KMS-11 (cell line): Measurements from ENCODE around the gene D2HGDH.

Experiments used
- H2AFZ ChIP-seq: fragments of 200-600 bp; sonication (generic); 2 replicates; pipeline ENCODE4 v1.6.1; 2016; ENCODE audit warnings: antibody characterized with exemption, mixed run types, low read depth
- H3K27ac ChIP-seq: fragments of 200-600 bp; sonication (generic); 2 replicates; pipeline ENCODE4 v1.6.1; 2016; ENCODE audit warnings: mild to moderate bottlenecking, mixed run types
- H3K27me3 ChIP-seq: fragments of 200-600 bp; sonication (generic); 2 replicates; pipeline ENCODE4 v1.6.1; 2017; ENCODE audit warnings: mild to moderate bottlenecking, low read depth, mixed run types, moderate library complexity; ENCODE audit not compliant: insufficient read depth
- H3K36me3 ChIP-seq: fragments of 200-600 bp; sonication (generic); 2 replicates; pipeline ENCODE4 v1.6.1; 2017; ENCODE audit warnings: mild to moderate bottlenecking, mixed run types; ENCODE audit not compliant: insufficient read depth
- H3K4me1 ChIP-seq: fragments of 200-600 bp; sonication (generic); 2 replicates; pipeline ENCODE4 v1.6.1; 2016; ENCODE audit warnings: mild to moderate bottlenecking, low read depth, mixed run types; ENCODE audit not compliant: poor library complexity, severe bottlenecking
- H3K4me2 ChIP-seq: fragments of 200-600 bp; sonication (generic); 2 replicates; pipeline ENCODE4 v1.7.0; 2016; ENCODE audit warnings: mild to moderate bottlenecking, mixed run types
- H3K4me3 ChIP-seq: fragments of 200-600 bp; sonication (generic); IDR thresholded peaks from 2 replicates; pipeline ENCODE4 v1.6.1; 2017; ENCODE audit warnings: low read depth, low read length, mixed read lengths; ENCODE audit not compliant: insufficient read depth
- H3K79me2 ChIP-seq: fragments of 200-600 bp; sonication (generic); 2 replicates; pipeline ENCODE4 v1.6.1; 2016; ENCODE audit warnings: low read depth, mixed run types; ENCODE audit not compliant: insufficient read depth
- H3K9ac ChIP-seq: fragments of 200-600 bp; sonication (generic); 2 replicates; pipeline ENCODE4 v1.6.1; 2016; ENCODE audit warnings: mild to moderate bottlenecking, mixed run types
- H4K20me1 ChIP-seq: fragments of 200-600 bp; sonication (generic); 2 replicates; pipeline ENCODE4 v1.6.1; 2016; ENCODE audit warnings: mild to moderate bottlenecking, mixed run types; ENCODE audit not compliant: insufficient read depth
- TF ChIP-seq, protein P1 (sequence below): fragments of 200-600 bp; sonication (generic); conservative IDR thresholded peaks from 2 replicates; pipeline ENCODE4 v1.6.1; 2017; ENCODE audit warnings: low read depth, mild to moderate bottlenecking, antibody characterized with exemption, low read length, moderate library complexity, mixed read lengths

The D2HGDH gene

DNA sequence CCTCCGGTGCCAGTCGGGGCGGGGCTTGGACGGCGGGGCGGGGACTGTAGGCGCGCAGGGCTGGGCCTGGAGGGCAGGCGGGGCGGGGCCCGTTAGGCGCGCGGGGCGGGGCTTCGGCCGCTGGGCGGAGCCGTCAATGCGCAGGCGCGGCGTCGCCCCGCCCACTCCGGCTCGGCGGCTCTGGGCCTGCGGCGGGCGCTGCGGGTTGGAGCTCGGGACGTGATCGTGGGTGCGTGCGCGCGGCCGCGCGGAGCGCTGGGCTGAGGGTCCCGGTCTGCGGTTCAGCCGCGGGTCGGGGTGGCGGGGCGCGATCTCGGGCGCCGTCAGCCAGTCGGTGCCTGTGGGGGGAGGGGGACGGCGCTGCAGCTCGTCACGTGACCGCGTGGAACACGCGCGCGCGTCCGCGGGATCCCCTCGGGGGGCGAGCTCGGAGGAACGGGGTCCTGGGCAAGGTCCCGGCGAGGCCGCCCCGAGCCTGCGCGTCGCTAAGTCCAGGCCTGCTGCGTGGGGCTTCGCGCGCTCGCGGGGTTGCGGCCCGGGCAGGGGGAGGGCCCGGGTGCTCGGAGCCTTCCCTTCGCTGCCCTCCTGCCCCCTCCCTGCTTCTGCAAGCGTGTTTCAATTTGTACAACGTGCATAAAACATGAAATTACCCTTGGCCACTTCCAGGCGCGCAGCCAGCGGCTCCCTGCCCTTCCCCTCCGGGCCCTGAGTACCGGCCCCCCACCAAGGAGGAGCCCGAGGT lies at the start of gene D2HGDH:
TSS of gene D2HGDH (plus strand) at position 164 of the 742 bp plus-strand sequence. CDS start 595 bp downstream, outside the sequence.
- Histone ChIP-seq H3K79me2 (no peaks in the 10 kb centered on the region), H2AFZ (peak within 1 kb of the TSS; percentile 91), H3K27me3 (no peaks in the 10 kb centered on the region), H4K20me1 (no peaks in the 10 kb centered on the region), H3K27ac (peak within 1 kb of the TSS; percentile 58), H3K9ac (peak within 1 kb of the TSS; percentile 87), H3K36me3 (no peaks in the 10 kb centered on the region), H3K4me1 (peaks cover 4% of the 10 kb centered on the region), H3K4me3 (peak within 1 kb of the TSS; percentile 40), H3K4me2 (peak within 1 kb of the TSS; percentile 63)
- TF ChIP-seq, protein P1, sequence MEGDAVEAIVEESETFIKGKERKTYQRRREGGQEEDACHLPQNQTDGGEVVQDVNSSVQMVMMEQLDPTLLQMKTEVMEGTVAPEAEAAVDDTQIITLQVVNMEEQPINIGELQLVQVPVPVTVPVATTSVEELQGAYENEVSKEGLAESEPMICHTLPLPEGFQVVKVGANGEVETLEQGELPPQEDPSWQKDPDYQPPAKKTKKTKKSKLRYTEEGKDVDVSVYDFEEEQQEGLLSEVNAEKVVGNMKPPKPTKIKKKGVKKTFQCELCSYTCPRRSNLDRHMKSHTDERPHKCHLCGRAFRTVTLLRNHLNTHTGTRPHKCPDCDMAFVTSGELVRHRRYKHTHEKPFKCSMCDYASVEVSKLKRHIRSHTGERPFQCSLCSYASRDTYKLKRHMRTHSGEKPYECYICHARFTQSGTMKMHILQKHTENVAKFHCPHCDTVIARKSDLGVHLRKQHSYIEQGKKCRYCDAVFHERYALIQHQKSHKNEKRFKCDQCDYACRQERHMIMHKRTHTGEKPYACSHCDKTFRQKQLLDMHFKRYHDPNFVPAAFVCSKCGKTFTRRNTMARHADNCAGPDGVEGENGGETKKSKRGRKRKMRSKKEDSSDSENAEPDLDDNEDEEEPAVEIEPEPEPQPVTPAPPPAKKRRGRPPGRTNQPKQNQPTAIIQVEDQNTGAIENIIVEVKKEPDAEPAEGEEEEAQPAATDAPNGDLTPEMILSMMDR: no peak

DNA sequence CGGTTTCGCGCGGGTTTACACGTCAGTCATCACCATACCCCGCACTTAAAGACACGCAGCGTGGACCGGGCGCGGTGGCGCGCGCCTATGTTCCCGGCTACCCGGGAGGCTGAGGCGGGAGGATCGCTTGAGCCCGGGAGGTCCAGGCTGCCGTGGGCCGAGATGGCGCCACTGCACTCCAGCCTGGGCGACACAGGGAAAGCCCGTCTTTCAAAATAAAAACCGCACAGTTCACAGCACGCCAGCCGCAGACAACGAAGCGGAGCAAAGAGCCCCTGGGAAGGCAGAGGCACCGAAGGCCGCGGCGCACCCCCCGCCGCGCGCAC lies 48.1 kb upstream of the D2HGDH start:
- H3K9ac ChIP-seq: peak overlapping the region; percentile 98
- peak overlapping the region; percentile 89 for H3K27ac ChIP-seq
- TF ChIP-seq, protein P1: no peak
- peaks cover 39% of the 10 kb centered on the region for H3K79me2 ChIP-seq
- H3K4me3 ChIP-seq: peak overlapping the region; percentile 74
- H3K4me2 ChIP-seq: peak overlapping the region; percentile 83
- H2AFZ ChIP-seq: peak overlapping the region; percentile 63; the same call in 1 of the 2 replicates
- no peaks in the 10 kb centered on the region for H3K36me3 ChIP-seq
- H4K20me1 ChIP-seq: no peaks in the 10 kb centered on the region
- peaks cover 20% of the 10 kb centered on the region for H3K4me1 ChIP-seq
- H3K27me3 ChIP-seq: no peaks in the 10 kb centered on the region

DNA sequence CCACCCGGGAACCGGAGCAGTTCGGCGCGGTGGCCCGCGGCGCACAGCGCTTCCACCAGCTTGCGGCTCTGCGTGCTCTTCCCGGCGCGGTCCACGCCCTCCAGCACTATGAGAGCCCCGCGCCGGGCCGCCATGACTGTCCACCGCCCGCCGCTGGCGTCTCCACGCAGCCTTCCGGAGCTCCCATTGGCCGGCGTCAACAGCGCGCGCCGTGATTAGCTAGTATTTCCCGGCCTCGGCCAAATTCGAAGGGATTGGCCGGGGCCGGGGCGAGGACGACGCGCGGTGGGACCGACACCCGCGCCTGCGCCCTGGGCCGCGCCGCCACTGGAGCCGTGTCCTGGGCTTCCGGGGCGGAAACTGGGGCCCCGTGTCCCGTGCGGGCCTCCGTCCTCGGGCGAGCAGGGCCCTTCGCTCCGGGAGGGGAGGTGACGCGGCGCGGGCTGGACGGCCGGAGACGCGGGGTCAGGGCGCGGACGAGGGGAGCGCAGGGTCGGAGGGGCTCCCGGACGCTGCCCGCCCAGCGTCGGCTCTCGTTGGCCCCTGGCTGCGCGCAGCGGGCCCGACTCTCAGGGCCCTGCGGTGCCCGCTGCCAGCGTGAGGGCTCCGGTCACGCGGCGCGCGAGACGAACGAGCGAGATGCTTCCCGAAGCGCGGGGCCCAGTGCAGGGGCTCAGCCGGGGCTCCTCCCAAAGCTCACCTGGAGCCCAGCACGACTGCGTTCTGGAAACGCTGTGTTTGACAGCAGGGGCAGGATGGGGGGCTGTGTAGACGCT lies 47.6 kb upstream of the D2HGDH start, which contains the start of gene DTYMK:
TSS of gene DTYMK (minus strand) at position 166 of the 776 bp plus-strand sequence. CDS start at position 134, 32 bp downstream.
- peak within 1 kb of the TSS; percentile 98 for H3K9ac ChIP-seq
- TF ChIP-seq, protein P1: no peak
- peak within 1 kb of the TSS; percentile 89 for H3K27ac ChIP-seq
- no peaks in the 10 kb centered on the region for H4K20me1 ChIP-seq
- H3K4me1 ChIP-seq: peaks cover 20% of the 10 kb centered on the region
- H2AFZ ChIP-seq: peak within 1 kb of the TSS; percentile 63
- peaks cover 39% of the 10 kb centered on the region for H3K79me2 ChIP-seq
- peak within 1 kb of the TSS; percentile 74 for H3K4me3 ChIP-seq
- peak within 1 kb of the TSS; percentile 94 for H3K4me2 ChIP-seq
- H3K27me3 ChIP-seq: no peaks in the 10 kb centered on the region
- H3K36me3 ChIP-seq: no peaks in the 10 kb centered on the region

DNA sequence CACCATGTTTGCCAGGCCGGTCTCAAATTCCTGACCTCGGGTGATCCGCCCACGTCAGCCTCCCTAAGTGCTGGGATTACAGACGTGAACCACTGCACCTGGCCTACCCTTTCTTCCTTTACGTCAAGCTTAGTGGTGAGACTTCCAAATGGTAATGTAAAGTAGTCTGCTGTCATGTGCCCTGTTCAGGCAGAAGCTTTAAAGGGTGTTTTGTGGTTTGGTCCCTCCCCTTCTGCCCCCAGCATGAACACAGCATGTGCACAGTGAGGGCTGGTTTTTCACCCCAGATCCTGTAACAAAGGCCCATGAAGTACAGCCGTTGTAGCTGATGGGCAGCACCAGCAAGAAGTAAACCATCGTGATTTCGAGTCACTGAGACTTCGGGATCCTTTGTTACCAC lies 45.1 kb upstream of the D2HGDH start:
- Histone ChIP-seq H3K27me3 (no peaks in the 10 kb centered on the region), H3K79me2 (peaks cover 32% of the 10 kb centered on the region), H3K27ac (no peak overlapping the region), H4K20me1 (no peaks in the 10 kb centered on the region), H3K4me2 (no peak overlapping the region), H3K4me3 (no peak overlapping the region), H3K4me1 (peaks cover 20% of the 10 kb centered on the region), H3K36me3 (no peaks in the 10 kb centered on the region), H3K9ac (no peak overlapping the region), H2AFZ (no peak overlapping the region)
- TF ChIP-seq, protein P1: no peak
